ENCODE results near the gene MPST. TPM values are rescaled to one million over a fixed set of nuclear protein-coding genes. Genes with fewer than 3 reads are reported as not detected.

Gene MPST
- total RNA-seq, 1 experiment from 2014 or later: 66.6 TPM

GRCh38 chr22:37014415-37014806 lies 5.1 kb upstream of the MPST start:
- no peak for TF ChIP-seq CTCF (conservative IDR thresholded peaks at IDR 0.05; ENCODE audit: low read depth, low read length)
- TF ChIP-seq EZH2 (IDR thresholded peaks at IDR 0.05; ENCODE audit: borderline replicate concordance, low read depth, low read length, poor library complexity, severe bottlenecking): no peak
- ChIA-PET CTCF (no interaction called here), POLR2A (ENCODE audit: low non-redundant PET) (no interaction called here)
- no peak overlapping the region for H3K27ac ChIP-seq (ENCODE audit: low read depth, low read length, poor library complexity, severe bottlenecking)
- intact Hi-C loops (cut with micrococcal nuclease; ENCODE audit: unreplicated experiment): no loop called here
- H3K27me3 ChIP-seq (replicated peaks; ENCODE audit: insufficient read depth, low read depth, low read length, poor library complexity): no peaks in the 10 kb centered on the region
- no peak for DNase-seq (ENCODE audit: low spot score)
- H3K9me3 ChIP-seq (ENCODE audit: low read depth, low read length, poor library complexity, severe bottlenecking): no peaks in the 10 kb centered on the region
- H3K36me3 ChIP-seq (ENCODE audit: insufficient read depth, low read length, poor library complexity, severe bottlenecking): no peaks in the 10 kb centered on the region
- H3K4me1 ChIP-seq (ENCODE audit: insufficient read depth, low read length, poor library complexity, severe bottlenecking): no peaks in the 10 kb centered on the region
- no peak overlapping the region for H3K4me3 ChIP-seq (ENCODE audit: low read depth, low read length, poor library complexity, severe bottlenecking)
- BruUV-seq (replicated peaks): no TSS peak

- ChIA-PET CTCF (no interaction called here), POLR2A (ENCODE audit: low non-redundant PET) (no interaction called here)
- intact Hi-C loops (cut with micrococcal nuclease; ENCODE audit: unreplicated experiment): no loop called here
- Histone ChIP-seq H3K4me1 (ENCODE audit: insufficient read depth, low read length, poor library complexity, severe bottlenecking) (no peaks in the 10 kb centered on the region), H3K27ac (ENCODE audit: low read depth, low read length, poor library complexity, severe bottlenecking) (no peak overlapping the region), H3K4me3 (ENCODE audit: low read depth, low read length, poor library complexity, severe bottlenecking) (no peak overlapping the region), H3K27me3 (replicated peaks; ENCODE audit: insufficient read depth, low read depth, low read length, poor library complexity) (no peaks in the 10 kb centered on the region), H3K9me3 (ENCODE audit: low read depth, low read length, poor library complexity, severe bottlenecking) (no peaks in the 10 kb centered on the region), H3K36me3 (ENCODE audit: insufficient read depth, low read length, poor library complexity, severe bottlenecking) (no peaks in the 10 kb centered on the region)
- no peak for DNase-seq (ENCODE audit: low spot score)
- no TSS peak for BruUV-seq (replicated peaks)
- TF ChIP-seq CTCF (conservative IDR thresholded peaks at IDR 0.05; ENCODE audit: low read depth, low read length) (no peak), EZH2 (IDR thresholded peaks at IDR 0.05; ENCODE audit: borderline replicate concordance, low read depth, low read length, poor library complexity, severe bottlenecking) (no peak)
These were observed 4.5 kb upstream of the MPST start for GRCh38 chr22:37014835-37015586.

- DNase-seq (ENCODE audit: low spot score): no peak
- Histone ChIP-seq H3K36me3 (ENCODE audit: insufficient read depth, low read length, poor library complexity, severe bottlenecking) (no peaks in the 10 kb centered on the region), H3K27me3 (replicated peaks; ENCODE audit: insufficient read depth, low read depth, low read length, poor library complexity) (no peaks in the 10 kb centered on the region), H3K4me3 (ENCODE audit: low read depth, low read length, poor library complexity, severe bottlenecking) (no peak overlapping the region), H3K4me1 (ENCODE audit: insufficient read depth, low read length, poor library complexity, severe bottlenecking) (peaks cover 4% of the 10 kb centered on the region), H3K27ac (ENCODE audit: low read depth, low read length, poor library complexity, severe bottlenecking) (no peak overlapping the region), H3K9me3 (ENCODE audit: low read depth, low read length, poor library complexity, severe bottlenecking) (no peaks in the 10 kb centered on the region)
- BruUV-seq (replicated peaks): TSS peak; percentile 16
- intact Hi-C loops (cut with micrococcal nuclease; ENCODE audit: unreplicated experiment): no loop called here
- POLR2A ChIA-PET (ENCODE audit: low non-redundant PET): no interaction called here
- CTCF ChIA-PET: interaction anchor here (0.7 kb wide), 1 partner anchor 224 kb away, joined by 6 read pairs; no protein-coding TSS in a partner anchor
- TF ChIP-seq CTCF (conservative IDR thresholded peaks at IDR 0.05; ENCODE audit: low read depth, low read length) (no peak), EZH2 (IDR thresholded peaks at IDR 0.05; ENCODE audit: borderline replicate concordance, low read depth, low read length, poor library complexity, severe bottlenecking) (no peak)
These were observed 4.0 kb upstream of the MPST start for GRCh38 chr22:37015587-37015878.

Data from A673 (cell line).